H1 (cell line): Measurements from ENCODE around the gene GRIK2. TPM values are rescaled to one million over a fixed set of nuclear protein-coding genes. Genes with fewer than 3 reads are reported as not detected.

Experiments
- ASH2L ChIP-seq: fragments of 200-600, 300-600 bp; sonication (generic); IDR thresholded peaks from one replicate; pipeline ENCODE4 v1.7.1; 2017; ENCODE audit warnings: low read length
- CEBPB ChIP-seq: IDR thresholded peaks from 2 replicates; pipeline ENCODE4 v1.6.1; 2012; ENCODE audit warnings: low read depth, low read length
- CHD1 ChIP-seq: IDR thresholded peaks from 2 replicates; pipeline ENCODE4 v1.6.1; 2012; ENCODE audit warnings: low read depth, low read length, improper control_type of control experiment
- EZH2 ChIP-seq: fragments of 200-600 bp; sonication (generic); IDR thresholded peaks from 2 replicates; pipeline ENCODE4 v1.7.1; 2012; ENCODE audit warnings: low read depth, mild to moderate bottlenecking, moderate library complexity, low read length, inconsistent platforms; ENCODE audit not compliant: severe bottlenecking
- GTF2F1 ChIP-seq: IDR thresholded peaks from 2 replicates; pipeline ENCODE4 v1.6.1; 2012; ENCODE audit warnings: low read depth, low read length, improper control_type of control experiment, borderline replicate concordance
- HDAC2 ChIP-seq, 2 experiments: fragments of 300-600 bp in 1 of 2; sonication (generic) in 1 of 2; IDR thresholded peaks; 2 replicates each; pipeline ENCODE4 v1.6.1; 2011 to 2012; ENCODE audit warnings: low read depth in 2 of 2, low read length in 2 of 2, mild to moderate bottlenecking in 2 of 2, moderate library complexity in 2 of 2, borderline replicate concordance in 1 of 2, inconsistent platforms in 1 of 2
- HDAC6 ChIP-seq: IDR thresholded peaks from one replicate; pipeline ENCODE4 v1.7.1; 2012; ENCODE audit warnings: low read depth, mild to moderate bottlenecking, inconsistent platforms, low read length, moderate library complexity
- MAFK ChIP-seq: IDR thresholded peaks from 2 replicates; pipeline ENCODE4 v1.6.1; 2012; ENCODE audit warnings: low read depth, mild to moderate bottlenecking, improper control_type of control experiment, low read length
- MAX ChIP-seq: IDR thresholded peaks from 2 replicates; pipeline ENCODE4 v1.6.1; 2012; ENCODE audit warnings: inconsistent platforms
- POLR2AphosphoS5 ChIP-seq: IDR thresholded peaks from 2 replicates; pipeline ENCODE4 v1.6.1; 2011; ENCODE audit warnings: low read depth, low read length
- POU5F1 ChIP-seq: IDR thresholded peaks from 2 replicates; pipeline ENCODE4 v1.6.1; 2011; ENCODE audit warnings: low read depth, mild to moderate bottlenecking, low read length, moderate library complexity
- SP1 ChIP-seq: IDR thresholded peaks from 2 replicates; pipeline ENCODE4 v1.6.1; 2011; ENCODE audit warnings: low read depth, low read length
- SP4 ChIP-seq: IDR thresholded peaks from 2 replicates; pipeline ENCODE4 v1.6.1; 2012; ENCODE audit warnings: low read length, inconsistent platforms
- TEAD4 ChIP-seq: IDR thresholded peaks from 2 replicates; pipeline ENCODE4 v1.6.1; 2012; ENCODE audit warnings: low read depth, low read length, inconsistent platforms, mixed read lengths
- polyA plus RNA-seq, 7 experiments: library from polyadenylated mRNA; depleted of rRNA in 3 of 7; stranded (reverse) in 5 of 7; unstranded in 2 of 7; fragments of >200 nt in 5 of 7; fragments of 200-250 nt in 2 of 7; gene quantifications; 1 replicate in 5 of 7; 2 replicates in 1 of 7; 4 replicates in 1 of 7; pipeline versions ENCODE4 v1.2.1 to v1.2.3, GENCODE V29; 2011 to 2013; ENCODE audit warnings: missing spikeins in 2 of 7, mixed read lengths in 2 of 7
- total RNA-seq: library from RNA; stranded (reverse); fragmentation: NEBNext Ultra II Directional; extraction: Animal tissue kit (Norgen Biotek cat#: 25700); gene quantifications from 2 replicates; pipeline ENCODE4 v1.2.1, GENCODE V29; 2021
- TF ChIP-seq, protein P1 (sequence below): IDR thresholded peaks from 2 replicates; pipeline ENCODE4 v1.6.1; 2011; ENCODE audit warnings: low read depth, mild to moderate bottlenecking, low read length; ENCODE audit not compliant: insufficient read depth

Gene GRIK2
- total and polyA plus RNA-seq, 2 of the 8 experiments (the other 6 are each of a cell fraction or from before 2014, with no cell fraction given), result 1.8 to 2.2 TPM

DNA sequence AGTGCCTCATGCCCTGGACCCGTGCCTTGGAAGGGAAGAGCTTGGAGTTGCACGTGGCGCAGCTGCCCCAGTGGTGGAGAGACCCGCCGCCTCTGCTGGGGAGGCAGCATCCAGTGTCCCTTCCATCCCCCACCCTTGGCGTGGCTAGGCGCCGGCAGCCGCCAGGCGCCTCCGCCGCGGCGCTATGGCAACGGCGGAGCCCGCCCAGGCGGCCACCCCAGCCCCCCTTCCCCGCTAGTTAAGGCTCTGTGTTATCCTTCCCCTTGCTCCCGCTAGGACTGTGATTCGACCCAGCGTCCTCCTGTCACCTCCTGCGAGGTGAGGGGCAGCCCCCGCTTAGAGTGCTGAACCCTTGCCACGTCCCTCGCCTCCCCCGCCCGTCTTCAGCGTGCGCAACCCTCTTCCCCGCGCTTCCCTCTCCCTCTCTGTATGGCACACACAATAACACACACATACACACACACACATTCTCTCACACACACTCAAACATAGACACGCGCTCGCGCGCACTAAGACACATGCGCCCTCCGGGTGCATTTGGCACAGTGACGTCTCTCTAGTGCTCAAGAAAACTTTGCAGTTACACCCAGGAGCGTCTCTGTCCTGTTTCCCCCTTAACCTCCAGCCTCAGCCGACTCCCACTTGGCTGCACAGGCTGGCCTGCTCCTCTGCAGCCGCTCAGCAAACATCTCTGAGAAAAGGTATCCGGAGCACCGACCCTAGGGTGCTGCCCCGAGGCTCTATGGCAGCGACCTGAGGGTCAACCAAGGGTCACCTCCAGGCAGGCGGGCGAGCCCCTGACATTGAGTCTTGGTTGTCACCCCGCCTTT, 8.5 kb downstream of the GRIK2 start (continued):
- TF ChIP-seq MAFK, result no peak
- TF ChIP-seq HDAC6, result no peak
- no peak for TF ChIP-seq SP1
- no peak for TF ChIP-seq POLR2AphosphoS5
- TF ChIP-seq POU5F1, result no peak
- TF ChIP-seq CHD1, result no peak
- peak; percentile 86 for TF ChIP-seq MAX
- no peak for TF ChIP-seq SP4
- no peak for TF ChIP-seq GTF2F1
- no peak for TF ChIP-seq CEBPB
- TF ChIP-seq EZH2, result peak; percentile 20
- no peak for TF ChIP-seq TEAD4
- TF ChIP-seq, protein P1, sequence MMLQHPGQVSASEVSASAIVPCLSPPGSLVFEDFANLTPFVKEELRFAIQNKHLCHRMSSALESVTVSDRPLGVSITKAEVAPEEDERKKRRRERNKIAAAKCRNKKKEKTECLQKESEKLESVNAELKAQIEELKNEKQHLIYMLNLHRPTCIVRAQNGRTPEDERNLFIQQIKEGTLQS, result no peak
- peak in 1 of 2 experiments; percentile 55; a peak in 2 of 4 replicates for TF ChIP-seq HDAC2 (IDR thresholded peaks at IDR 0.05; ENCODE audit: borderline replicate concordance in 1 of 2, low read depth in 2 of 2, low read length in 2 of 2)
- TF ChIP-seq ASH2L, result peak; percentile 60
